Keratinocyte (primary cell): ENCODE results near the gene POR.

ENCODE experiments used
- EZH2 ChIP-seq: IDR thresholded peaks from one replicate; pipeline ENCODE4 v1.6.1; 2012; ENCODE audit warnings: inconsistent platforms, mild to moderate bottlenecking, low read length, moderate library complexity
- TF ChIP-seq, protein P1 (sequence below), 3 experiments: IDR thresholded peaks in 1 of 3; conservative IDR thresholded peaks in 1 of 3; optimal IDR thresholded peaks in 1 of 3; 2 replicates in 2 of 3; 3 replicates in 1 of 3; pipeline versions ENCODE3 to v1.5.1; 2011; ENCODE audit warnings: low read length in 3 of 3, mild to moderate bottlenecking in 3 of 3, moderate library complexity in 2 of 3, control low read depth in 1 of 3, inconsistent platforms in 1 of 3; ENCODE audit not compliant: insufficient read depth in 2 of 3; ENCODE audit errors: extremely low read depth in 1 of 3

DNA sequence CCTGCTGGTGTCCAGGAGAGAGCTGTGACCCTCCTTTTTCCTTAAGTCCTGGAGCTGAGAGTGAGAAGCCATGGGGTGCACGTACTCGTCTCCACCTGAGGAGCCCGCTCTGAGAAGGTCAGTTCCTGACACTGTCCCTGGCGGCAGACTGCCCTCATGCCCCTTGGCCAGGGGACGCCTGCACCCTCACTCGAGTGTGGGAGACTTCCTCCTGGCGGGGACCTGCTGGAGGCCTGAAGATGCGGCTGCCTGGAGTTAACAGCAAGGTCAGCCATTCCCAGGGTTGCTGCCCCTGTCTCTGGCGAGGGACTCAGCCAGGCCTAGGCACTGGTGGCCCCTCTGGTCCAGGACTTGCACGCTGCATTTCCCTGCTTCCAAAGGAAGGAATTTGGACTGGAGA is 53.1 kb downstream of the POR start:
- no peak for TF ChIP-seq EZH2
- TF ChIP-seq, protein P1, sequence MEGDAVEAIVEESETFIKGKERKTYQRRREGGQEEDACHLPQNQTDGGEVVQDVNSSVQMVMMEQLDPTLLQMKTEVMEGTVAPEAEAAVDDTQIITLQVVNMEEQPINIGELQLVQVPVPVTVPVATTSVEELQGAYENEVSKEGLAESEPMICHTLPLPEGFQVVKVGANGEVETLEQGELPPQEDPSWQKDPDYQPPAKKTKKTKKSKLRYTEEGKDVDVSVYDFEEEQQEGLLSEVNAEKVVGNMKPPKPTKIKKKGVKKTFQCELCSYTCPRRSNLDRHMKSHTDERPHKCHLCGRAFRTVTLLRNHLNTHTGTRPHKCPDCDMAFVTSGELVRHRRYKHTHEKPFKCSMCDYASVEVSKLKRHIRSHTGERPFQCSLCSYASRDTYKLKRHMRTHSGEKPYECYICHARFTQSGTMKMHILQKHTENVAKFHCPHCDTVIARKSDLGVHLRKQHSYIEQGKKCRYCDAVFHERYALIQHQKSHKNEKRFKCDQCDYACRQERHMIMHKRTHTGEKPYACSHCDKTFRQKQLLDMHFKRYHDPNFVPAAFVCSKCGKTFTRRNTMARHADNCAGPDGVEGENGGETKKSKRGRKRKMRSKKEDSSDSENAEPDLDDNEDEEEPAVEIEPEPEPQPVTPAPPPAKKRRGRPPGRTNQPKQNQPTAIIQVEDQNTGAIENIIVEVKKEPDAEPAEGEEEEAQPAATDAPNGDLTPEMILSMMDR (optimal IDR thresholded peaks at IDR 0.05 in 1 of 3, IDR thresholded peaks at IDR 0.05 in 1 of 3, conservative IDR thresholded peaks at IDR 0.05 in 1 of 3; ENCODE audit: extremely low read depth in 1 of 3, insufficient read depth in 2 of 3, low read length in 3 of 3): no peak
